Esophagus muscularis mucosa (tissue), 4 donors: ENCODE results near the gene WDR87.

ENCODE experiments used
- CTCF ChIP-seq, 3 experiments: fragments of 200-600 bp in 2 of 3; fragments of 450-650 bp in 1 of 3; sonication (generic) in 2 of 3; IDR thresholded peaks; one replicate each; pipeline ENCODE4 v1.5.1; 2017 to 2019; ENCODE audit warnings: antibody characterized with exemption in 3 of 3, mild to moderate bottlenecking in 2 of 3, moderate library complexity in 1 of 3
- EP300 ChIP-seq: sonication (generic); formaldehyde crosslinking; IDR thresholded peaks from one replicate; pipeline ENCODE4 v1.6.1; 2017; ENCODE audit warnings: antibody characterized with exemption
- POLR2AphosphoS5 ChIP-seq, 2 donors: sonication (generic); formaldehyde crosslinking; IDR thresholded peaks; one replicate each; pipeline ENCODE4 v1.6.1; 2017; ENCODE audit warnings: antibody characterized with exemption in 2 of 2

- TF ChIP-seq POLR2AphosphoS5 (IDR thresholded peaks at IDR 0.05) = no peak
- TF ChIP-seq CTCF (IDR thresholded peaks at IDR 0.05) = no peak
- TF ChIP-seq EP300 = no peak
Observed at GRCh38 chr19:37885392-37885791, 21.0 kb downstream of the WDR87 start.
